Measurements from ENCODE around the gene WAPL.

DNA sequence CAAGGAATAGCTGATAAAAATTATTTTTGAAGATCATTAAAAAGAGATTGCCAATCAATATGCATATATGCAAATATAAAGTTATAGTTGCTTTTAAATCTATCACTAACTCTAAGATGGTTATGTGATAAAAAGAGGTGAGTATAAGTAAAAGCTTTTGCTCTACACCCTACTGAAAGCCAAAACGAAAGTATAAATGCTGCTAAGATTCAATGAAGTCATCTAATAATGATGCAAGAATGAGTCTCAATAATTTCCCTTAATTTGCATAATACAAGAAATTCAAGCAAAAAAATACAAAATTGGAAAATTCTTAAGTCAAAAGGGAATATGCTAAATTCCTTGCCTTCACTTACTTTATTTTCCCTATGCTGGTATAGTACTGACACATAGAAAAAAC lies 75.2 kb downstream of the WAPL start:
- no peak for TF ChIP-seq POLR2A (IDR thresholded peaks at IDR 0.05; ENCODE audit: low read depth, low read length)
- TF ChIP-seq CTCF (conservative IDR thresholded peaks at IDR 0.05; ENCODE audit: low read depth, low read length) = no peak
- TF ChIP-seq RAD21 (IDR thresholded peaks at IDR 0.05; ENCODE audit: low read length) = no peak

Data from IMR-90 (cell line).